Fibroblast of villous mesenchyme (primary cell): ENCODE data around the gene LKAAEAR1. TPM values are rescaled to one million over a fixed set of nuclear protein-coding genes. Genes with fewer than 3 reads are reported as not detected.

Source experiments
- DNase-seq: peaks from one replicate; pipeline ENCODE4 v3.0.0-alpha.2; 2010; ENCODE audit warnings: low read depth
- H3K4me3 ChIP-seq: 2 replicates; pipeline ENCODE4 v1.5.1; 2011; ENCODE audit warnings: low read depth, mild to moderate bottlenecking, low read length
- CTCF ChIP-seq: IDR thresholded peaks from 2 replicates; pipeline ENCODE4 v1.5.1; 2012; ENCODE audit warnings: low read depth, mild to moderate bottlenecking, low read length; ENCODE audit not compliant: insufficient read depth
- total RNA-seq: library from RNA; depleted of rRNA; stranded (reverse); fragments of >200 nt; gene quantifications from 2 replicates; pipeline ENCODE4 v1.2.3, GENCODE V29; 2012

Gene LKAAEAR1
- total RNA-seq, 1 donor = not detected

- H3K4me3 ChIP-seq = no peak overlapping the region
- DNase-seq = no peak
- TF ChIP-seq CTCF = no peak
Observed at GRCh38 chr20:64037498-64038213, 46.5 kb downstream of the LKAAEAR1 start.

GRCh38 chr20:64037199-64037497, 47.0 kb downstream of the LKAAEAR1 start:
- no peak for DNase-seq
- TF ChIP-seq CTCF = no peak
- no peak overlapping the region for H3K4me3 ChIP-seq

- DNase-seq = no peak
- no peak for TF ChIP-seq CTCF
- H3K4me3 ChIP-seq = no peak overlapping the region
Observed at GRCh38 chr20:64036346-64037198, 47.6 kb downstream of the LKAAEAR1 start.

- H3K4me3 ChIP-seq = no peak within 1 kb of the TSS
- TF ChIP-seq CTCF = no peak
Observed at GRCh38 chr20:64035933-64036345, 48.3 kb downstream of the LKAAEAR1 start, which contains the start of gene C20orf204. C20orf204 (plus strand) TSS chr20:64036182; CDS start chr20:64036324, 142 bp downstream.

GRCh38 chr20:64035066-64035932, 48.9 kb downstream of the LKAAEAR1 start:
- no peak for DNase-seq
- H3K4me3 ChIP-seq = no peak overlapping the region
- TF ChIP-seq CTCF = no peak

More at GRCh38 chr20:64035933-64036345, 48.3 kb downstream of the LKAAEAR1 start, which contains the start of gene C20orf204:
- DNase-seq = no peak

GRCh38 chr20:64033981-64034493, 50.2 kb downstream of the LKAAEAR1 start:
- no peak overlapping the region for H3K4me3 ChIP-seq
- peak; percentile 67 for DNase-seq
- no peak for TF ChIP-seq CTCF
